B cell (primary cell): ENCODE measurements around the gene ADI1.

Source experiments
- CTCF ChIP-seq: fragments of 200-600 bp; IDR thresholded peaks from one replicate; pipeline ENCODE4 v1.8.0; 2022; ENCODE audit warnings: antibody characterized with exemption, mild to moderate bottlenecking
- EZH2 ChIP-seq: IDR thresholded peaks from 2 replicates; pipeline ENCODE4 v1.6.1; 2012; ENCODE audit warnings: borderline replicate concordance, low read depth, mild to moderate bottlenecking, moderate library complexity, low read length; ENCODE audit not compliant: insufficient read depth, poor library complexity, severe bottlenecking

DNA sequence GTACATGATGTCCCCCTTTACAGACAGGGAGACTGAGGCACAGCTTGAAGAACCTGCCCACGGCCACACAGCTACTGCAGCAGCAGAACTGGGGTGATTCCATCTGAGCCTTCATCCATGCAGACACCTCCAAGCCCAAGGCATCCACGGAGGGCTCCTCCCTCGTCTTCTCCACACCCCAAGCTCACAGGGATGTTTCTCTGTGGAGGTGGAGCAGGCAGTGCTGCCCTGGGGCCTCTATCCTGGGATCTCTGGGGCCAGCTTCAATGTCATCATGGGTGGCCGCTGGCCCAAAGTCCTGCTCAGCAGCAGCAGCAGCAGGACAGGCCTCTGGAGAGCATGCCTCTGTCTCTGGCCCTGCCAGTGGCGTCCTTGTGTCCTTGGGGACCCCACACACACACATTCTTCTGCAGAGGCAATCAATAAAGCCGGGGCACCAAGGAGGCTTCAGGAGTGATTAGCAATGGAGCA is 31.2 kb downstream of the ADI1 start:
- TF ChIP-seq EZH2 (no peak), CTCF (no peak)
